ENCODE results near the gene ASTN1. TPM values are rescaled to one million over a fixed set of nuclear protein-coding genes. Genes with fewer than 3 reads are reported as not detected.

The ASTN1 gene
- total and polyA plus RNA-seq, 2 experiments from 2014 or later: 1.1 TPM; not detected in 1

DNA sequence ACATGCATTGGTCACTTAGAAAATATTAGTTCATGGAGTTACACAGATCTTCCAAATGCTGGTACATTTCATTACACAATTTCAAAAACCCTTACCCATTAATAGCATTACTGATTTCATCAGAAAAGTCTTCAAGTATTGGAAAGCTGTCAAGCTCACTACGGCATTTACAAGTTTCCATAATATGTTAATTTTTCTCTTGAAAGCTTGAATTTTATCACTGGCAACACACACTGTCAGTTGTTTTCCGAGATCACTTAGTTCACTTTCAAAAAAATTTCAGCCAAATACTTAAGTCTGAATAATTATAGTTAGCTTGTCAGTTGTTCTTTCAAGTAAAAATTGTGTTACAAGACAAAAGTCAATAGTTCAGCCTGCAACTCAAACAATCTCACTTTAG lies 18.0 kb downstream of the ASTN1 start:
- H2AFZ ChIP-seq: no peak overlapping the region
- H3K9me2 ChIP-seq (replicated peaks; ENCODE audit: insufficient read depth): no peaks in the 10 kb centered on the region
- TF ChIP-seq, protein P1, sequence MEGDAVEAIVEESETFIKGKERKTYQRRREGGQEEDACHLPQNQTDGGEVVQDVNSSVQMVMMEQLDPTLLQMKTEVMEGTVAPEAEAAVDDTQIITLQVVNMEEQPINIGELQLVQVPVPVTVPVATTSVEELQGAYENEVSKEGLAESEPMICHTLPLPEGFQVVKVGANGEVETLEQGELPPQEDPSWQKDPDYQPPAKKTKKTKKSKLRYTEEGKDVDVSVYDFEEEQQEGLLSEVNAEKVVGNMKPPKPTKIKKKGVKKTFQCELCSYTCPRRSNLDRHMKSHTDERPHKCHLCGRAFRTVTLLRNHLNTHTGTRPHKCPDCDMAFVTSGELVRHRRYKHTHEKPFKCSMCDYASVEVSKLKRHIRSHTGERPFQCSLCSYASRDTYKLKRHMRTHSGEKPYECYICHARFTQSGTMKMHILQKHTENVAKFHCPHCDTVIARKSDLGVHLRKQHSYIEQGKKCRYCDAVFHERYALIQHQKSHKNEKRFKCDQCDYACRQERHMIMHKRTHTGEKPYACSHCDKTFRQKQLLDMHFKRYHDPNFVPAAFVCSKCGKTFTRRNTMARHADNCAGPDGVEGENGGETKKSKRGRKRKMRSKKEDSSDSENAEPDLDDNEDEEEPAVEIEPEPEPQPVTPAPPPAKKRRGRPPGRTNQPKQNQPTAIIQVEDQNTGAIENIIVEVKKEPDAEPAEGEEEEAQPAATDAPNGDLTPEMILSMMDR (IDR thresholded peaks at IDR 0.05; ENCODE audit: poor library complexity): no peak
- TF ChIP-seq EZH2 (IDR thresholded peaks at IDR 0.05; ENCODE audit: borderline replicate concordance): no peak
- no peaks in the 10 kb centered on the region for H4K20me1 ChIP-seq (ENCODE audit: insufficient read depth, poor library complexity, severe bottlenecking)
- H3K4me3 ChIP-seq: no peak overlapping the region
- no peak overlapping the region for H3K27ac ChIP-seq
- H3K27me3 ChIP-seq: no peaks in the 10 kb centered on the region
- H3K4me1 ChIP-seq (ENCODE audit: insufficient read depth): no peaks in the 10 kb centered on the region
- no peaks in the 10 kb centered on the region for H3K36me3 ChIP-seq (replicated peaks; ENCODE audit: insufficient read depth, low read depth)
- H3K4me2 ChIP-seq: no peak overlapping the region
- WGBS (ENCODE audit: low lambda C conversion rate, missing lambda C conversion rate): 80% methylated on average over 2 of the region's 2 CpGs
- H3K79me2 ChIP-seq: no peaks in the 10 kb centered on the region
- no peaks in the 10 kb centered on the region for H3K9me3 ChIP-seq (ENCODE audit: low read depth)
- no peak for DNase-seq (ENCODE audit: low spot score)

DNA sequence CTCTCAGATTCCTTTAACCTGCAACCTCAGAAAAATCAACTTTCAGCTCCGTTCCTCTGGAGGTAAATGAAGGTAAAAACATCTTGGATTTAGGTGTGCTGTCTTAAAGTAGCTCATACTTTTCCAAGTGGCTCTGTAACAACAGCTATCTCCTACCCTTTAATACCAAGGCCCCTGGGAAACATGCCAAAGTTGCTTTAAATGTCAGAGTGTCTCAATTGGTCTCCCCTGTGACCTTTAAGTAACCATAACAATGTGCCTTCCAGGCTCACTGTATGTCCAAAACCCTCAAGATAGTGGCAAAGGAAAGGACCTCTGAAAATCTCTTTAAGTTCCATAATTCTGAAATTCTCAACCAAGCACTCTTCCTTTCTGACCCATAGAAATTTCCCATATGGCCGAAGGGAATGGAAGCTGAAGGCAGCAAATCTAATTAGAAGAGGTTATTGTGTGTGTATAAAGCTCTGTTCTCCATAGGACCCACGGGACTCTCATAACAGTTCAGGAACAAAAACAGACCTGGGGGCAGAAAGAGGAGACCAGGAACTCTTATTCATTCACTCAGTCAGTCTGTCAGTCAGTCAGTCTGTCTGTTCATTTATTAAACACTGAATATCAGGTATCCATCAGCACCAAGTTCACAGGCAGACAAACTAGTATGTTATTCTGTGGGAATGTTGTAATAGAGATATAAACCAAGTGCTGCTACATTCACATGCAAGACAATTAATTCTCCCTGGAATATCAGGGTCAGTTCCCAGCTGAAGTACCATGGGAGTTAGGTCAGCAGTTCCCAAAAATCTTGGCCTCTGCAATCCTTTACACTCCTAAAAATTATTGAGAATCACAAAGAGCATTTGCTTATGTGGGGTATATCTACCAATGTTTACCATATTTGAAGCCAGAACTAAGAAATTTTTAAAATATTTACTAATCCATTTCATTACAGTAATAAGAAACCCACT lies 19.1 kb downstream of the ASTN1 start:
- no peak overlapping the region for H3K4me3 ChIP-seq
- H4K20me1 ChIP-seq (ENCODE audit: insufficient read depth, poor library complexity, severe bottlenecking): no peaks in the 10 kb centered on the region
- H3K4me1 ChIP-seq (ENCODE audit: insufficient read depth): no peaks in the 10 kb centered on the region
- H3K79me2 ChIP-seq: no peaks in the 10 kb centered on the region
- DNase-seq (ENCODE audit: low spot score): no peak
- H3K27me3 ChIP-seq: no peaks in the 10 kb centered on the region
- no peaks in the 10 kb centered on the region for H3K36me3 ChIP-seq (replicated peaks; ENCODE audit: insufficient read depth, low read depth)
- no peak overlapping the region for H3K4me2 ChIP-seq
- H3K27ac ChIP-seq: no peak overlapping the region
- no peaks in the 10 kb centered on the region for H3K9me3 ChIP-seq (ENCODE audit: low read depth)
- TF ChIP-seq, protein P1 (IDR thresholded peaks at IDR 0.05; ENCODE audit: poor library complexity): no peak
- TF ChIP-seq EZH2 (IDR thresholded peaks at IDR 0.05; ENCODE audit: borderline replicate concordance) (no peak), EZH2phosphoT487 (IDR thresholded peaks at IDR 0.05; ENCODE audit: low read depth, severe bottlenecking, unreplicated experiment) (no peak)
- no peak overlapping the region for H2AFZ ChIP-seq
- no peaks in the 10 kb centered on the region for H3K9me2 ChIP-seq (replicated peaks; ENCODE audit: insufficient read depth)
- 62% methylated on average over 3 of the region's 3 CpGs for WGBS (ENCODE audit: low lambda C conversion rate, missing lambda C conversion rate)

DNA sequence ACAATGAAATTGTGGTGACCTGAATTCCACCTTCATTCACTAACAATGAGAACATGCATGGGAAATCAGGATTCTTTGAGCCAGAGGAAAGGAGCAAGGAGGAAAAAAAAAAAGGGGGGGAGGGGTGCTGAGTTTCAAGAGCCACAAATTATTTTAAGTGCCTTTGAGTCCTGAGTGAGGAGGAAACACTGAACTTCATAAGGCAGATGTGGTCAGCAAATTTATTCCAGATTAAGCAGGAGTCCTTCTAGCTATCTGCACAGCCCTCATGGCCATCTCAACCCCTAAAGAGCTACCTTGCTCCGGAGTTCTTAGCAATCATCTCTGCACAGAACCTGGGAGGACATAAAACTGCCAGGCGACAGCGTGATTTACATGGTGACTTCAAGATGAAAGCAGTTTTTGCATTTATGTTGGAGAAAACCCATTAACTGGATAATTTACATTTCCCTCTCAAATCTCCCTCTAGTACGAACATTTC lies 21.7 kb downstream of the ASTN1 start:
- Histone ChIP-seq H3K4me2 (no peak overlapping the region), H3K4me3 (no peak overlapping the region), H3K9me3 (ENCODE audit: low read depth) (no peaks in the 10 kb centered on the region), H2AFZ (no peak overlapping the region), H3K9me2 (replicated peaks; ENCODE audit: insufficient read depth) (no peaks in the 10 kb centered on the region), H3K27me3 (no peaks in the 10 kb centered on the region), H3K36me3 (replicated peaks; ENCODE audit: insufficient read depth, low read depth) (no peaks in the 10 kb centered on the region), H4K20me1 (ENCODE audit: insufficient read depth, poor library complexity, severe bottlenecking) (no peaks in the 10 kb centered on the region), H3K79me2 (no peaks in the 10 kb centered on the region), H3K4me1 (ENCODE audit: insufficient read depth) (no peaks in the 10 kb centered on the region), H3K27ac (no peak overlapping the region)
- WGBS (ENCODE audit: low lambda C conversion rate, missing lambda C conversion rate): 62% methylated on average over 4 of the region's 4 CpGs
- DNase-seq (ENCODE audit: low spot score): no peak
- TF ChIP-seq, protein P1 (IDR thresholded peaks at IDR 0.05; ENCODE audit: poor library complexity): no peak
- TF ChIP-seq EZH2phosphoT487 (IDR thresholded peaks at IDR 0.05; ENCODE audit: low read depth, severe bottlenecking, unreplicated experiment): no peak
- TF ChIP-seq EZH2 (IDR thresholded peaks at IDR 0.05; ENCODE audit: borderline replicate concordance): no peak
